HCT116 (cell line): ENCODE data around the gene RGS7.
"Not testable (repeated sequence)": the region's sequence is repeated elsewhere in the genome, so short reads cannot be mapped to it uniquely, and the experiment has no call there.

Experiments used
- CEBPB ChIP-seq: IDR thresholded peaks from 2 replicates; pipeline ENCODE4 v1.6.1; 2012; ENCODE audit warnings: low read depth
- CTCF ChIP-seq, 3 experiments: fragments of 200-600 bp in 1 of 3; sonication (generic) in 1 of 3; IDR thresholded peaks in 2 of 3; conservative IDR thresholded peaks in 1 of 3; 2 replicates each; pipeline ENCODE4 v1.5.1; 2012 to 2017; ENCODE audit warnings: low read depth in 2 of 3, low read length in 2 of 3, antibody characterized with exemption in 1 of 3, borderline replicate concordance in 1 of 3, control low read depth in 1 of 3, mild to moderate bottlenecking in 1 of 3, mixed read lengths in 1 of 3, mixed run types in 1 of 3, moderate library complexity in 1 of 3; ENCODE audit not compliant: insufficient read depth in 1 of 3
- EZH2 ChIP-seq: fragments of 200-600 bp; sonication (generic); IDR thresholded peaks from 2 replicates; pipeline ENCODE4 v1.6.1; 2017; ENCODE audit warnings: antibody characterized with exemption, mixed run types
- EZH2phosphoT487 ChIP-seq: fragments of 200-600 bp; IDR thresholded peaks from 2 replicates; pipeline ENCODE4 v1.6.1; 2018; ENCODE audit warnings: antibody characterized with exemption, borderline replicate concordance
- JUND ChIP-seq: IDR thresholded peaks from 2 replicates; pipeline ENCODE4 v1.6.1; 2012
- POLR2A ChIP-seq: IDR thresholded peaks from 2 replicates; pipeline ENCODE4 v1.7.0; 2011; ENCODE audit warnings: borderline replicate concordance; ENCODE audit not compliant: insufficient read depth, insufficient read length; ENCODE audit errors: extremely low read depth
- POLR2AphosphoS5 ChIP-seq: IDR thresholded peaks from 2 replicates; pipeline ENCODE4 v1.6.1; 2011; ENCODE audit warnings: mild to moderate bottlenecking, low read depth, low read length, moderate library complexity
- RAD21 ChIP-seq: IDR thresholded peaks from 2 replicates; pipeline ENCODE4 v1.6.1; 2012; ENCODE audit warnings: low read depth, mild to moderate bottlenecking
- SP1 ChIP-seq: IDR thresholded peaks from 2 replicates; pipeline ENCODE4 v1.6.1; 2012; ENCODE audit warnings: low read depth
- YY1 ChIP-seq: IDR thresholded peaks from 2 replicates; pipeline ENCODE4 v1.6.1; 2011; ENCODE audit warnings: low read length, low read depth, moderate library complexity, mild to moderate bottlenecking; ENCODE audit not compliant: insufficient replicate concordance; ENCODE audit errors: extremely low read depth
- ZFX ChIP-seq: fragments of 450-650 bp; IDR thresholded peaks from 2 replicates; pipeline ENCODE4 v1.6.1; 2017
- ZNF274 ChIP-seq: fragments of 200-500 bp; sonication (Bioruptor generic); IDR thresholded peaks from 2 replicates; pipeline ENCODE4 v1.6.1; 2014; ENCODE audit warnings: mild to moderate bottlenecking, low read depth, low read length, inconsistent platforms
- TF ChIP-seq, protein P1 (sequence below): IDR thresholded peaks from 2 replicates; pipeline ENCODE4 v1.6.1; 2012; ENCODE audit warnings: low read depth

DNA sequence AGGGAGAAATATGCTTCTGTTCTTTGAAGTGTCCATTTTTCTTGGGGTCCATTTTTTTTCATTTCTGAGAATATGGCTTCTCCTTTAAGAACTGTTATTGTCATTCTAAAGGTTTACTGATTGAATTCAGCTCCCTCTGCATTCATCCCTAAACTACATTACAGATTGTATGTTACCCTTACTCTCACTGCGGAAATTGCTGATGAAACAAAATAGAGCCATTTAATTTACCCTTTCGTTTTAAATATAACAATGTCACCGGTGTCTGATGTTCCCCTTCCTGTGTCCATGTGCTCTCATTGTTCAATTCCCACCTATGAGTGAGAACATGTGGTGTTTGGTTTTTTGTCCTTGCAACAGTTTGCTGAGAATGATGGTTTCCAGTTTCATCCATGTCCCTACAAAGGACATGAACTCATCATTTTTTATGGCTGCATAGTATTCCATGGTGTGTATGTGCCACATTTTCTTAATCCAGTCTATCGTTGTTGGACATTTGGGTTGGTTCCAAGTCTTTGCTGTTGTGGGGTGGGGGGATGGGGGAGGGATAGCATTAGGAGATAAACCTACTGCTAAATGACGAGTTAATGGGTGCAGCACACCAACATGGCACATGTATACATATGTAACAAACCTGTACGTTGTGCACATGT lies 474.2 kb downstream of the RGS7 start:
- TF ChIP-seq EZH2; EZH2phosphoT487; CTCF (IDR thresholded peaks at IDR 0.05 in 2 of 3, conservative IDR thresholded peaks at IDR 0.05 in 1 of 3; ENCODE audit: borderline replicate concordance in 1 of 3, insufficient read depth in 1 of 3, low read depth in 2 of 3, low read length in 2 of 3); YY1; POLR2AphosphoS5; ZNF274; RAD21; CEBPB; JUND; ZFX; POLR2A; SP1: not testable (repeated sequence)
- TF ChIP-seq, protein P1, sequence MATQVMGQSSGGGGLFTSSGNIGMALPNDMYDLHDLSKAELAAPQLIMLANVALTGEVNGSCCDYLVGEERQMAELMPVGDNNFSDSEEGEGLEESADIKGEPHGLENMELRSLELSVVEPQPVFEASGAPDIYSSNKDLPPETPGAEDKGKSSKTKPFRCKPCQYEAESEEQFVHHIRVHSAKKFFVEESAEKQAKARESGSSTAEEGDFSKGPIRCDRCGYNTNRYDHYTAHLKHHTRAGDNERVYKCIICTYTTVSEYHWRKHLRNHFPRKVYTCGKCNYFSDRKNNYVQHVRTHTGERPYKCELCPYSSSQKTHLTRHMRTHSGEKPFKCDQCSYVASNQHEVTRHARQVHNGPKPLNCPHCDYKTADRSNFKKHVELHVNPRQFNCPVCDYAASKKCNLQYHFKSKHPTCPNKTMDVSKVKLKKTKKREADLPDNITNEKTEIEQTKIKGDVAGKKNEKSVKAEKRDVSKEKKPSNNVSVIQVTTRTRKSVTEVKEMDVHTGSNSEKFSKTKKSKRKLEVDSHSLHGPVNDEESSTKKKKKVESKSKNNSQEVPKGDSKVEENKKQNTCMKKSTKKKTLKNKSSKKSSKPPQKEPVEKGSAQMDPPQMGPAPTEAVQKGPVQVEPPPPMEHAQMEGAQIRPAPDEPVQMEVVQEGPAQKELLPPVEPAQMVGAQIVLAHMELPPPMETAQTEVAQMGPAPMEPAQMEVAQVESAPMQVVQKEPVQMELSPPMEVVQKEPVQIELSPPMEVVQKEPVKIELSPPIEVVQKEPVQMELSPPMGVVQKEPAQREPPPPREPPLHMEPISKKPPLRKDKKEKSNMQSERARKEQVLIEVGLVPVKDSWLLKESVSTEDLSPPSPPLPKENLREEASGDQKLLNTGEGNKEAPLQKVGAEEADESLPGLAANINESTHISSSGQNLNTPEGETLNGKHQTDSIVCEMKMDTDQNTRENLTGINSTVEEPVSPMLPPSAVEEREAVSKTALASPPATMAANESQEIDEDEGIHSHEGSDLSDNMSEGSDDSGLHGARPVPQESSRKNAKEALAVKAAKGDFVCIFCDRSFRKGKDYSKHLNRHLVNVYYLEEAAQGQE = not testable (repeated sequence)
